Suprapubic skin (tissue), 4 donors: ENCODE measurements around the gene NFATC2. TPM values are rescaled to one million over a fixed set of nuclear protein-coding genes. Genes with fewer than 3 reads are reported as not detected.

Experiments
- DNase-seq, 2 donors: peaks; one replicate each; pipeline ENCODE4 v3.0.0-alpha.2; 2019; ENCODE audit warnings: low spot score in 2 of 2
- H3K27ac ChIP-seq: fragments of 200-600 bp; sonication (generic); one replicate; pipeline ENCODE4 v1.5.1; 2019
- H3K27me3 ChIP-seq: fragments of 200-600 bp; sonication (generic); one replicate; pipeline ENCODE4 v1.5.1; 2019
- H3K36me3 ChIP-seq: fragments of 200-600 bp; sonication (generic); one replicate; pipeline ENCODE4 v1.5.1; 2019
- H3K4me1 ChIP-seq: fragments of 200-600 bp; sonication (generic); one replicate; pipeline ENCODE4 v1.5.1; 2019
- H3K4me3 ChIP-seq: fragments of 200-600 bp; sonication (generic); one replicate; pipeline ENCODE4 v1.5.1; 2019; ENCODE audit warnings: mild to moderate bottlenecking
- H3K9me3 ChIP-seq: fragments of 200-600 bp; sonication (generic); one replicate; pipeline ENCODE4 v1.5.1; 2019
- CTCF ChIP-seq, 2 donors: fragments of 200-600 bp in 1 of 2; fragments of 450-650 bp in 1 of 2; sonication (generic) in 1 of 2; IDR thresholded peaks; one replicate each; pipeline ENCODE4 v1.5.1; 2016 to 2019; ENCODE audit warnings: antibody characterized with exemption in 2 of 2, mild to moderate bottlenecking in 1 of 2, moderate library complexity in 1 of 2
- EP300 ChIP-seq: sonication (generic); formaldehyde crosslinking; IDR thresholded peaks from one replicate; pipeline ENCODE4 v1.6.1; 2017; ENCODE audit warnings: antibody characterized with exemption
- POLR2A ChIP-seq, 2 donors: fragments of 450-650 bp; IDR thresholded peaks; one replicate each; pipeline ENCODE4 v1.6.1; 2017; ENCODE audit warnings: antibody characterized with exemption in 2 of 2, mild to moderate bottlenecking in 2 of 2, moderate library complexity in 2 of 2
- POLR2AphosphoS5 ChIP-seq, 3 donors: sonication (generic); formaldehyde crosslinking; IDR thresholded peaks; one replicate each; pipeline ENCODE4 v1.6.1; 2017; ENCODE audit warnings: antibody characterized with exemption in 3 of 3
- WGBS: methylation state at CpG from one replicate; pipeline ENCODE4 v1.1.5; 2018; 5-methylcytosine and 5-hydroxymethylcytosine counted together
- total RNA-seq, 4 donors: library from RNA; depleted of rRNA; stranded (reverse); fragments of >200 nt; gene quantifications; one replicate each; pipeline ENCODE4 v1.1.0, GENCODE V29; 2016

NFATC2 gene
- total RNA-seq, 4 donors from 2014 or later: 5.4 to 15.7 (median 8.4) TPM

GRCh38 chr20:51549474-51549873 lies 7.0 kb upstream of the NFATC2 start:
- no peak for DNase-seq

DNA sequence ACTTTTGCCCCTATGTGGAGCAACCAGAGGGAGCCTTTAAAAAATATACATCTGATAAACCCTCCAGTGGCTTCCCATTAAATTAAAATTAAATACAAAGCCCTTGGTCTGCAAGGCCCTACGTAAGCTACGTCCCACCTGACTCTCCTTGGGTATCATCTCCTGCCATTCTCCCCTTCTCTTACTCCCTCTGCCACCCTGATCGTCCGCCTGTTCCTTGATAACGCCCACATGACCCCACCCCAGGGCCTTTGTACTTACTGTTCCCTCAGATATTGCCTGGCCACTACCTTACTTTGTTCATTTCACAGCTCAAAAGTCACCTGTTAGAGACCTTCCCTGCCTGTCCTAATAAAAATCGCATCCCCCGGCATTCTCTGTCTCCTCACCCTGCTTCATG lies 5.4 kb upstream of the NFATC2 start:
- no peaks in the 10 kb centered on the region for H3K36me3 ChIP-seq
- no peak for TF ChIP-seq POLR2AphosphoS5 (IDR thresholded peaks at IDR 0.05)
- TF ChIP-seq CTCF (IDR thresholded peaks at IDR 0.05): no peak
- no peak for TF ChIP-seq EP300
- no peak for TF ChIP-seq POLR2A (IDR thresholded peaks at IDR 0.05)
- peaks cover 7% of the 10 kb centered on the region for H3K4me1 ChIP-seq
- 93% methylated on average over 7 of the region's 7 CpGs for WGBS
- H3K9me3 ChIP-seq: no peaks in the 10 kb centered on the region
- no peak overlapping the region for H3K27ac ChIP-seq
- DNase-seq: no peak
- H3K4me3 ChIP-seq: no peak overlapping the region
- no peaks in the 10 kb centered on the region for H3K27me3 ChIP-seq

More at GRCh38 chr20:51549474-51549873, 7.0 kb upstream of the NFATC2 start:
- Histone ChIP-seq H3K9me3 (no peaks in the 10 kb centered on the region), H3K27me3 (no peaks in the 10 kb centered on the region), H3K4me1 (peaks cover 2% of the 10 kb centered on the region), H3K27ac (no peak overlapping the region), H3K4me3 (no peak overlapping the region), H3K36me3 (no peaks in the 10 kb centered on the region)
- no peak for TF ChIP-seq POLR2AphosphoS5 (IDR thresholded peaks at IDR 0.05)
- TF ChIP-seq EP300: no peak
- TF ChIP-seq CTCF (IDR thresholded peaks at IDR 0.05): no peak
- no peak for TF ChIP-seq POLR2A (IDR thresholded peaks at IDR 0.05)
- 100% methylated on average over 4 of the region's 4 CpGs for WGBS

GRCh38 chr20:51545515-51545914 lies 3.0 kb upstream of the NFATC2 start:
- Histone ChIP-seq H3K9me3 (no peaks in the 10 kb centered on the region), H3K4me3 (no peak overlapping the region), H3K27ac (no peak overlapping the region), H3K36me3 (no peaks in the 10 kb centered on the region), H3K27me3 (no peaks in the 10 kb centered on the region), H3K4me1 (peaks cover 32% of the 10 kb centered on the region)
- DNase-seq: no peak
- TF ChIP-seq CTCF (IDR thresholded peaks at IDR 0.05) (no peak), POLR2A (IDR thresholded peaks at IDR 0.05) (no peak), EP300 (no peak), POLR2AphosphoS5 (IDR thresholded peaks at IDR 0.05) (no peak)
- WGBS: 94% methylated on average over 2 of the region's 2 CpGs

DNA sequence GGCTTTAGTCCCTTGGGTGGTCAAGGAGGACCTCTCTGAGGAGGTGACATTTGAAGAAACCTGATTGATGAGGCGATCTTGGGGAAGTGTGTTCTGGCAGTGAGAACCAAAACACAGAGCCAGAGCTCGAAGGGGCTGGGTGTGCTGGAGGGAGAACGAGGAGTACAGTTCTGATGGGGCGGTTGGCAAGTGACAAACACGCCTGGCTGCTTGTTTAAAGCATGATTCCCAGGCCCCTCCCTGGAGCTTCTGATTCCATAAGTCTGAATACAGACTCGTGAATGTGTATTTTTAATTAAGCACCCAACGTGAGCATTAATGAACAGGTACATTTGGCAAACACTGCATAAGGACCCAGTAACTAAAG lies 886 bp upstream of the NFATC2 start:
- Histone ChIP-seq H3K27ac (no peak overlapping the region), H3K9me3 (no peaks in the 10 kb centered on the region), H3K4me3 (no peak overlapping the region), H3K27me3 (no peaks in the 10 kb centered on the region), H3K4me1 (peaks cover 38% of the 10 kb centered on the region), H3K36me3 (no peaks in the 10 kb centered on the region)
- TF ChIP-seq POLR2A (IDR thresholded peaks at IDR 0.05): no peak
- TF ChIP-seq CTCF (IDR thresholded peaks at IDR 0.05): no peak
- no peak for TF ChIP-seq POLR2AphosphoS5 (IDR thresholded peaks at IDR 0.05)
- TF ChIP-seq EP300: no peak
- DNase-seq: no peak
- 37% methylated on average over 7 of the region's 7 CpGs for WGBS

DNA sequence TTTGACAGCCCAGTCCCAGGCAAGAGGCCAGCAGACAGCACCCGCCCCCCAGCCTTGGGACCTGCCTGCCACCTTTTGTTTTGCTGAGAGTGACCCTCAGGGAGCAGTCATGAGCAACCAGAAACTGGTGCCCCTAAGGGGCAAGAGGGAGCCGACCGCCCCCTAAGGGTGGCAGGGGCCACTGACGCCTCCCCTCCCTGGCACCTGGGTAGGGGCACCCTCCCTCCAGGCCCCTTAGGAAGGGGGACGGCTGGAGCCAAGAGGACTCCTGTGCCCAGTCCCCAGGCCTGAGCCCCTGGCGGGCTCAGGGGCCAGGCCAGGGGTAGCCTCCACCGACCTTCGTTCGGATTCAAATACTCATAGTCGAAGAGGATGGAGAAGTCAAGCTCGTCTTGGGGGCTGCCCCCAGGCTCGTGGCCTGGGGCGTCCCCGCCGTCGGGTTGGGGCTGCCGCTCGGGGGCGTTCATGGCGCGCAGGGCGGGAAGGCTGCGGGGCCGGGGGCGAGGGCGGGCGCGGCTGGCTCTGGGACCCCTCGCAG lies 417 bp downstream of the NFATC2 start:
- H3K27ac ChIP-seq: peak overlapping the region; percentile 80
- no peaks in the 10 kb centered on the region for H3K9me3 ChIP-seq
- WGBS: 57% methylated on average over 1 of the region's 29 CpGs
- no peak for TF ChIP-seq POLR2A (IDR thresholded peaks at IDR 0.05)
- TF ChIP-seq POLR2AphosphoS5 (IDR thresholded peaks at IDR 0.05): no peak
- TF ChIP-seq CTCF (IDR thresholded peaks at IDR 0.05): no peak
- TF ChIP-seq EP300: no peak
- peak overlapping the region; percentile 53 for H3K4me3 ChIP-seq
- H3K36me3 ChIP-seq: no peaks in the 10 kb centered on the region
- no peaks in the 10 kb centered on the region for H3K27me3 ChIP-seq
- no peak for DNase-seq
- H3K4me1 ChIP-seq: peaks cover 38% of the 10 kb centered on the region
